BLaER1 (cell line): Measurements from ENCODE around the gene CEP55.

ENCODE experiments used
- H3K27ac ChIP-seq: shearing (Covaris generic); formaldehyde crosslinking; 2 replicates; pipeline ENCODE4 v1.8.1; 2022
- H3K27me3 ChIP-seq: shearing (Covaris generic); formaldehyde crosslinking; 2 replicates; pipeline ENCODE4 v1.8.1; 2022
- H3K36me3 ChIP-seq: shearing (Covaris generic); formaldehyde crosslinking; 2 replicates; pipeline ENCODE4 v1.8.1; 2022
- H3K4me1 ChIP-seq: shearing (Covaris generic); formaldehyde crosslinking; 2 replicates; pipeline ENCODE4 v1.8.1; 2022
- H3K4me2 ChIP-seq: shearing (Covaris generic); formaldehyde crosslinking; 2 replicates; pipeline ENCODE4 v1.8.1; 2022
- H3K4me3 ChIP-seq: shearing (Covaris generic); formaldehyde crosslinking; 2 replicates; pipeline ENCODE4 v1.8.1; 2022
- H3K9ac ChIP-seq: shearing (Covaris generic); formaldehyde crosslinking; 2 replicates; pipeline ENCODE4 v1.8.1; 2022
- H3K9me3 ChIP-seq: shearing (Covaris generic); formaldehyde crosslinking; 2 replicates; pipeline ENCODE4 v1.8.1; 2022
- H4K20me1 ChIP-seq: shearing (Covaris generic); formaldehyde crosslinking; 2 replicates; pipeline ENCODE4 v1.8.1; 2022
- Cebpa-rat ChIP-seq: shearing (Covaris generic); IDR thresholded peaks from 2 replicates; pipeline ENCODE4 v1.8.1; 2022

Gene CEP55

GRCh38 chr10:93496322-93497041 lies at the start of gene CEP55:
TSS of gene CEP55 (plus strand) at chr10:93496612. CDS start at chr10:93500052, 3,440 bp downstream.
- Histone ChIP-seq H3K27me3 (no peaks in the 10 kb centered on the region), H3K4me3 (peak within 1 kb of the TSS; percentile 78), H3K27ac (peak within 1 kb of the TSS; percentile 69), H3K4me2 (peak within 1 kb of the TSS; percentile 87), H3K36me3 (peaks cover 13% of the 10 kb centered on the region; the same call in 1 of the 2 replicates), H3K9me3 (no peaks in the 10 kb centered on the region), H4K20me1 (no peaks in the 10 kb centered on the region), H3K4me1 (peaks cover 30% of the 10 kb centered on the region), H3K9ac (peak within 1 kb of the TSS; percentile 74)
- no peak for TF ChIP-seq Cebpa-rat

- Histone ChIP-seq H3K9ac (no peak overlapping the region), H3K9me3 (no peaks in the 10 kb centered on the region), H4K20me1 (no peaks in the 10 kb centered on the region), H3K27ac (no peak overlapping the region), H3K4me2 (no peak overlapping the region), H3K4me3 (no peak overlapping the region), H3K4me1 (no peaks in the 10 kb centered on the region), H3K27me3 (no peaks in the 10 kb centered on the region), H3K36me3 (no peaks in the 10 kb centered on the region)
- no peak for TF ChIP-seq Cebpa-rat
Measured at GRCh38 chr10:93447019-93447418, 49.4 kb upstream of the CEP55 start.

- no peak for TF ChIP-seq Cebpa-rat
- Histone ChIP-seq H3K9ac (no peak overlapping the region), H3K4me1 (no peaks in the 10 kb centered on the region), H3K9me3 (no peaks in the 10 kb centered on the region), H3K27me3 (no peaks in the 10 kb centered on the region), H3K36me3 (no peaks in the 10 kb centered on the region), H3K27ac (no peak overlapping the region), H4K20me1 (no peaks in the 10 kb centered on the region), H3K4me2 (no peak overlapping the region), H3K4me3 (no peak overlapping the region)
Measured at GRCh38 chr10:93447970-93448369, 48.4 kb upstream of the CEP55 start.

DNA sequence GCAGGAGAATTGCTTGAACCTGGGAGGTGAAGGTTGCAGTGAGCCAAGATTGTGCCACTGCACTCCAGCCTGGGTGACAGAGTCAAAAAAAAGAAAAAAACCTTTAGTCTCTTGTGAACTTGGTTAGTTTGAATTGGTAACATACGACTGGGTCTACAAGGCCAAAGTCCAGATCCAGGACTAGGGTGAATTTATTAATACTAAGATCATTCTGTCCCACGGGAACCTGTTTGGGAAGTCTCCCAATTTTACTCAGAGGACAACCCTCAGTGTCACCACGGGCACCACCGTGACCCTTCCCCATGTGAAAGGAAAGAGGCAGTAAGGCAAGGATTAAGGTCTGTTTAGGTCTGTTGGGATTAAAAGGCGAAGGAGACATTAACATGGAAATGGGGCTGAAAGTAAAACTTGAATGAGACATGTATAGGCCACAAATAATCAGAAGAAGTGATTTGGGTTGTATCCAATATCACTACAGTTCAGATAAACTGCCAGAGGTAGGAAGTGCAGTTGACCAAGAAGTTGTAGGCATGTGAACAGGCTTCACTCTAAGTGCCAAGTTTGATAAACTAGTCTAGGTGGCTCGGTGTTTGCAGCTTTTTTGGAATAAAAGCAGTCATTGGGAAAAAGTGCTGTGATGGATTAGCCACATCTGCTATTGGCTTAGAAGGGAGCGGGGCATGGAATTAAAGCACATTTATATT lies 45.0 kb upstream of the CEP55 start:
- no peak overlapping the region for H3K4me3 ChIP-seq
- H3K9ac ChIP-seq: no peak overlapping the region
- H3K36me3 ChIP-seq: no peaks in the 10 kb centered on the region
- H3K9me3 ChIP-seq: no peaks in the 10 kb centered on the region
- H3K4me1 ChIP-seq: no peaks in the 10 kb centered on the region
- H3K27ac ChIP-seq: no peak overlapping the region
- no peak overlapping the region for H3K4me2 ChIP-seq
- H3K27me3 ChIP-seq: no peaks in the 10 kb centered on the region
- no peaks in the 10 kb centered on the region for H4K20me1 ChIP-seq
- no peak for TF ChIP-seq Cebpa-rat

GRCh38 chr10:93452143-93452542 lies 44.3 kb upstream of the CEP55 start:
- no peaks in the 10 kb centered on the region for H3K4me1 ChIP-seq
- no peaks in the 10 kb centered on the region for H3K36me3 ChIP-seq

DNA sequence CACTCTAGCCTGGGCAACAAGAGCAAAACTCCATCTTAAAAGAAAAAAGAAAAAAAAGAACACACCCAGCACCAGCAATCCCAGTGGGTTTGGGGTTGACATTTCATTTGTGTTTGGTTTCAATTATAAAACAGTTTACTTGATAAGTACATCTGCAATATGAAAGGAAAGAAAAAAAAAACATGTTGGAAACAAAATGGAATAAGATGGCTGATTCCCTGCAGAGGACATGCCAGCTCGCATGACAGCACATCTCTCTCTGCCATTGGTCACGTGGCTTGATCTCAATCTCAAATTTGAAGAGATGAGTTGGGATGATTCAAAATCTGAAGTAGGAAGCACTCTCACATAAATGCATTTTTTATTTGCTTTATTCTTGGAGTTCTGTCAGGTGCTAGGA lies 42.3 kb upstream of the CEP55 start:
- H3K4me2 ChIP-seq: no peak overlapping the region
- no peaks in the 10 kb centered on the region for H3K4me1 ChIP-seq
- H3K4me3 ChIP-seq: no peak overlapping the region
- TF ChIP-seq Cebpa-rat: no peak
- no peaks in the 10 kb centered on the region for H3K36me3 ChIP-seq
- H3K27ac ChIP-seq: no peak overlapping the region
- H3K9me3 ChIP-seq: no peaks in the 10 kb centered on the region
- H4K20me1 ChIP-seq: no peaks in the 10 kb centered on the region
- H3K27me3 ChIP-seq: no peaks in the 10 kb centered on the region
- no peak overlapping the region for H3K9ac ChIP-seq

More at GRCh38 chr10:93452143-93452542, 44.3 kb upstream of the CEP55 start:
- Histone ChIP-seq H3K9me3 (no peaks in the 10 kb centered on the region), H3K4me2 (no peak overlapping the region), H3K27ac (no peak overlapping the region), H3K27me3 (no peaks in the 10 kb centered on the region), H4K20me1 (no peaks in the 10 kb centered on the region), H3K4me3 (no peak overlapping the region), H3K9ac (no peak overlapping the region)
- TF ChIP-seq Cebpa-rat: no peak

DNA sequence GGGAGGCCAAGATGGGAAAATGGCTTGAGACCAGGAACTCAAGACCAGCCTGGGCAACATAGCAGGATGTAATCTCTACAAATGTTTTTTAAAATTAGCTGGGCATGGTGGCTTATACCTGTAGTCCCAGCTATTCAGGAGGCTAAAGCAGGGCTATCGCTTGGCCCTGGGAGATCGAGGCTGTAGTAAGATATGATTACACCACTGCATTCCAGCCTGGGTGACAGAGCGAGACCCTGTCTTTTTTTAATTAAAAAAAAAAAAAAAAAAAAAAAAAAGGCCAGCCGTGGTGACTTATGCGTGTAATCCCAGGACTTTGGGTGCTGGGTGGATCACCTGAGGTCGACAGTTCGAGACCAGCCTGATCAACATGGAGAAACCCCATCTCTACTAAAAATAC lies 41.7 kb upstream of the CEP55 start:
- Histone ChIP-seq H3K9me3 (no peaks in the 10 kb centered on the region), H3K27me3 (no peaks in the 10 kb centered on the region), H3K4me3 (no peak overlapping the region), H4K20me1 (no peaks in the 10 kb centered on the region), H3K4me2 (no peak overlapping the region), H3K36me3 (no peaks in the 10 kb centered on the region), H3K4me1 (no peaks in the 10 kb centered on the region), H3K9ac (no peak overlapping the region), H3K27ac (no peak overlapping the region)
- no peak for TF ChIP-seq Cebpa-rat

GRCh38 chr10:93456480-93456879 lies 39.9 kb upstream of the CEP55 start:
- no peak overlapping the region for H3K4me3 ChIP-seq
- no peaks in the 10 kb centered on the region for H3K36me3 ChIP-seq
- TF ChIP-seq Cebpa-rat: no peak
- no peak overlapping the region for H3K9ac ChIP-seq
- H3K9me3 ChIP-seq: no peaks in the 10 kb centered on the region
- no peaks in the 10 kb centered on the region for H4K20me1 ChIP-seq
- H3K27ac ChIP-seq: no peak overlapping the region
- H3K27me3 ChIP-seq: no peaks in the 10 kb centered on the region
- peaks cover 9% of the 10 kb centered on the region for H3K4me1 ChIP-seq
- no peak overlapping the region for H3K4me2 ChIP-seq

DNA sequence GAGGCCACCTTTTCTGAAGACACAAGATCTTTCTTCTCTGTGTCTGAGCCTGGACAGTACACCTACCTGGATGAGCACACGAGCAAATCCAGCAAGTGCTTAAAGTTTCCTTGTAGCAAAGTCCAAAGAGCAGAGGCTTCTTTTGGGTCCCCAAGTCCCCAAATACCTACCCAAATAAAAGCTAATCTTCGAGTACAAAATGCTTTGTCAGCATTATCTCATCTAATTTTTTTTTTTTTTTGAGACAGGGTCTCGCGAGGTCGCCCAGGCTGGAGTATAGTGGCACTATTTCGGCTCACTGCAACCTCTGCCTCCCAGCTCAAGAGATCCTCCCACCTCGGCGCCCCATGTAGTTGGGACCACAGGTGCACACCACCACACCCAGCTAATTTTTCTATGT lies 38.9 kb upstream of the CEP55 start:
- Histone ChIP-seq H3K9me3 (no peaks in the 10 kb centered on the region), H3K36me3 (no peaks in the 10 kb centered on the region), H3K4me1 (peaks cover 19% of the 10 kb centered on the region), H3K9ac (no peak overlapping the region), H3K4me2 (no peak overlapping the region), H3K4me3 (no peak overlapping the region), H3K27me3 (no peaks in the 10 kb centered on the region), H4K20me1 (no peaks in the 10 kb centered on the region), H3K27ac (no peak overlapping the region)
- TF ChIP-seq Cebpa-rat: no peak

GRCh38 chr10:93458821-93459257 lies 37.6 kb upstream of the CEP55 start:
- TF ChIP-seq Cebpa-rat: no peak
- Histone ChIP-seq H3K4me3 (no peak overlapping the region), H4K20me1 (no peaks in the 10 kb centered on the region), H3K9ac (no peak overlapping the region), H3K9me3 (no peaks in the 10 kb centered on the region), H3K27ac (no peak overlapping the region), H3K36me3 (no peaks in the 10 kb centered on the region), H3K4me1 (peaks cover 19% of the 10 kb centered on the region), H3K4me2 (no peak overlapping the region), H3K27me3 (no peaks in the 10 kb centered on the region)
